Testis (tissue), 3 donors: ENCODE data around the gene GRIA4. TPM values are rescaled to one million over a fixed set of nuclear protein-coding genes. Genes with fewer than 3 reads are reported as not detected.

Experiments
- DNase-seq: peaks from one replicate; pipeline ENCODE4 v3.0.0-alpha.2; 2019
- H3K27ac ChIP-seq, 2 donors: fragments of 200-600 bp; sonication (generic); one replicate each; pipeline ENCODE4 v1.5.1; 2019
- H3K27me3 ChIP-seq: fragments of 200-600 bp; sonication (generic); one replicate; pipeline ENCODE4 v1.5.1; 2019
- H3K36me3 ChIP-seq: fragments of 200-600 bp; sonication (generic); one replicate; pipeline ENCODE4 v1.5.1; 2017; ENCODE audit warnings: low read depth; ENCODE audit errors: missing control alignments
- H3K4me1 ChIP-seq: fragments of 200-600 bp; sonication (generic); one replicate; pipeline ENCODE4 v1.5.1; 2019
- H3K4me3 ChIP-seq, 2 donors: fragments of 200-600 bp; sonication (generic); one replicate each; pipeline ENCODE4 v1.5.1; 2017 to 2019
- H3K9me3 ChIP-seq: fragments of 200-600 bp; sonication (generic); one replicate; pipeline ENCODE4 v1.5.1; 2017
- POLR2A ChIP-seq: fragments of 450-650 bp; IDR thresholded peaks from one replicate; pipeline ENCODE4 v1.6.1; 2017; ENCODE audit warnings: antibody characterized with exemption, mild to moderate bottlenecking, moderate library complexity
- WGBS, 2 donors: methylation state at CpG; one replicate each; pipeline ENCODE4 v1.1.5; 2018; 5-methylcytosine and 5-hydroxymethylcytosine counted together
- intact Hi-C: fragments of 100-400 bp; cut with DNase I; formaldehyde crosslinking; loops from one replicate; pipeline ENCODE4 v1.15.1; 2023; ENCODE audit warnings: low total_unique reads
- polyA plus RNA-seq: library from polyadenylated mRNA; stranded (reverse); fragments of 350-450 nt; fragmentation: Illumina TruSeq; extraction: RNeasy Lipid Tissue Mini Kit (QIAGEN cat#74804); gene quantifications from one replicate; pipeline ENCODE4 v1.2.3, GENCODE V29; 2014; ENCODE audit warnings: low read depth, low replicate concordance; ENCODE audit not compliant: insufficient read depth
- total RNA-seq, 2 donors: library from RNA; depleted of rRNA; stranded (reverse); fragments of >200 nt; gene quantifications; one replicate each; pipeline ENCODE4 v1.2.3, GENCODE V29; 2016
- TF ChIP-seq, protein P1 (sequence below), 3 experiments: fragments of 450-650 bp in 2 of 3; fragments of 200-600 bp in 1 of 3; sonication (generic) in 1 of 3; IDR thresholded peaks; one replicate each; pipeline ENCODE4 v1.5.1; 2016 to 2019; ENCODE audit warnings: antibody characterized with exemption in 3 of 3, mild to moderate bottlenecking in 2 of 3, moderate library complexity in 1 of 3

Gene GRIA4
- total and polyA plus RNA-seq, 3 donors from 2014 or later: 0.08 to 1.1 (median 0.18) TPM

DNA sequence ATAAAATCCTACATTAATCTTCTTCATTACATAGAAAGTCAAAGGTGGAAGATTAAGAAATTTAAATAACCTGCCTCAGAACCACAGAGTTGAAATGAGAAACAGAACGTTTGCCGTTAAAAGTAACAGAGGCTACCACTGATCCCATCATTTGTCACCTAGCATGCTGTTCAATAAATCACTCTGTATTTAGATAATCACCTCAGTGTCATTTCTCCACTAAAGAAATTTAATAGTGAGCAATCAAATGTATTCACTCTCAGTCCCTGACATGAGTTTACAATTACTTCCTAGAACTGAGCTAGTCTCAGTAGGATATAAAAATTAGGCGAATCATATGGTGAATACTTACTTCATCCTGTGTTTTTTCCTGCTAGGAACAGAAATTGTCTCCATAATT, 242.5 kb downstream of the GRIA4 start:
- Histone ChIP-seq H3K4me3 (no peak overlapping the region), H3K27ac (no peak overlapping the region), H3K36me3 (no peaks in the 10 kb centered on the region), H3K27me3 (no peaks in the 10 kb centered on the region), H3K4me1 (no peaks in the 10 kb centered on the region), H3K9me3 (no peaks in the 10 kb centered on the region)
- DNase-seq: no peak
- 56 to 62% methylated on average over 3 of the region's 3 CpGs for WGBS, 2 donors
- intact Hi-C loops: no loop called here
- no peak for TF ChIP-seq POLR2A
- TF ChIP-seq, protein P1, sequence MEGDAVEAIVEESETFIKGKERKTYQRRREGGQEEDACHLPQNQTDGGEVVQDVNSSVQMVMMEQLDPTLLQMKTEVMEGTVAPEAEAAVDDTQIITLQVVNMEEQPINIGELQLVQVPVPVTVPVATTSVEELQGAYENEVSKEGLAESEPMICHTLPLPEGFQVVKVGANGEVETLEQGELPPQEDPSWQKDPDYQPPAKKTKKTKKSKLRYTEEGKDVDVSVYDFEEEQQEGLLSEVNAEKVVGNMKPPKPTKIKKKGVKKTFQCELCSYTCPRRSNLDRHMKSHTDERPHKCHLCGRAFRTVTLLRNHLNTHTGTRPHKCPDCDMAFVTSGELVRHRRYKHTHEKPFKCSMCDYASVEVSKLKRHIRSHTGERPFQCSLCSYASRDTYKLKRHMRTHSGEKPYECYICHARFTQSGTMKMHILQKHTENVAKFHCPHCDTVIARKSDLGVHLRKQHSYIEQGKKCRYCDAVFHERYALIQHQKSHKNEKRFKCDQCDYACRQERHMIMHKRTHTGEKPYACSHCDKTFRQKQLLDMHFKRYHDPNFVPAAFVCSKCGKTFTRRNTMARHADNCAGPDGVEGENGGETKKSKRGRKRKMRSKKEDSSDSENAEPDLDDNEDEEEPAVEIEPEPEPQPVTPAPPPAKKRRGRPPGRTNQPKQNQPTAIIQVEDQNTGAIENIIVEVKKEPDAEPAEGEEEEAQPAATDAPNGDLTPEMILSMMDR (IDR thresholded peaks at IDR 0.05): no peak

DNA sequence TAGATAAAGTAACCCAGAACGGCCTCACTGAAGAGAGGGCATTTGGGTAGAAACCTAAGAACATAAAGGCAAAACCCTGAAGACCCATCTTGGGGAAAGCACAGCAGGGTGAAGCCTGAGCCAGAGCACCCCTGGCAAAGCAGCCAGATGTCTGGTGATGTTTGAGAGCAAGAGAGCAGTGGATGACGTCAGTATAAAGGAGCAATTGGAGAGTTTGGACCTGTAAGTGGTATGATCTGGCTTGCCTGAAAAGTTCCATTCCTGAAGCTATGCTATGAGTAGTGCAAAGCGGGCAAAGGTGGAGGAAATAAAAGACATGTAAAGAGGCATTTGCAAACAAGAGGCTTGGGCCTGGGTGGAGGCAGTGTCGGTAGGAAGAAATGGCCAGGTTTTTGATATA, 244.4 kb downstream of the GRIA4 start:
- intact Hi-C loops: no loop called here
- 86 to 88% methylated on average over 4 of the region's 4 CpGs for WGBS, 2 donors

DNA sequence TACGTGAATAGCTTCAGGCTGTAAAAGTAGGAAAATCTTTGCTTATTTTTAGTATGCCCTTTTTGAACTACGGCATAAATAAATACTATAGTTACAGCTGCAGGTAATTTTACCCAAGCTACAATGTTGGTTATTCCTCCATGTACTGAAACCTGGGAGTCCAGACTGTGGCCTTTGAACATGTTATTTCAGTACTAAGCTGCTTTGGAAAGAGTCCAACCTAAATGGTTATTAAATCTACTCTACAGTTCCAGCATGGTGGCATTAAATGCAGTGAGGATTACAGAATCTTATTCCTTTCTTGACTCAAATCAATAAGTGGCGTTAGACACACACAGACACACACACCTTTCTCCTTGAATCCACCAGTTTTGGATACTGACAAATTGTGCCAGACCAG, 247.1 kb downstream of the GRIA4 start:
- Histone ChIP-seq H3K4me3 (no peak overlapping the region), H3K9me3 (no peaks in the 10 kb centered on the region), H3K27ac (no peak overlapping the region), H3K4me1 (no peaks in the 10 kb centered on the region), H3K27me3 (no peaks in the 10 kb centered on the region), H3K36me3 (no peaks in the 10 kb centered on the region)
- TF ChIP-seq, protein P1 (IDR thresholded peaks at IDR 0.05): no peak
- no peak for TF ChIP-seq POLR2A
- intact Hi-C loops: no loop called here
- 87 to 88% methylated on average over 3 of the region's 3 CpGs for WGBS, 2 donors
- DNase-seq: no peak

More for the DNA sequence above, 244.4 kb downstream of the GRIA4 start:
- no peaks in the 10 kb centered on the region for H3K9me3 ChIP-seq
- H3K4me3 ChIP-seq: no peak overlapping the region
- no peak for TF ChIP-seq POLR2A
- H3K36me3 ChIP-seq: no peaks in the 10 kb centered on the region
- no peak for DNase-seq
- no peak overlapping the region for H3K27ac ChIP-seq
- no peaks in the 10 kb centered on the region for H3K27me3 ChIP-seq
- H3K4me1 ChIP-seq: no peaks in the 10 kb centered on the region

DNA sequence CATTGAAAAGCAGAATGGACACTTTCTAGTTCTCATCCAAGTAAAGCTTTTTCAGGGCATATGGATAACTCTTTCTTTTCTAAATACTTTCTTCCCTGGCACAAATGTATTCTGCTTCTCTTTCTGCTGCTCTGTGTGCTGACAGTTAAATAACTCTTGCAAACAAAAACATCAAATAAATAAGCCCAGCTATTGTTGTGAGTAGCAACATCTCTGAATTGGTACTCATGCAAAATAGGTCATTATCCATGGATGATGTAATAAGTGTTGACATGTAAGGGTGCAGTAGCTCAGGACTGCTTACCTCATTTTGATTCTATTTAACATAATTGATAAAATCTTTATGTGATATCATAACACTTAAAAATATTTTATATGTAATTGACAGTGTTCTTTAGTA, 247.9 kb downstream of the GRIA4 start:
- no peak for TF ChIP-seq POLR2A
- TF ChIP-seq, protein P1 (IDR thresholded peaks at IDR 0.05): no peak
- no peaks in the 10 kb centered on the region for H3K9me3 ChIP-seq

DNA sequence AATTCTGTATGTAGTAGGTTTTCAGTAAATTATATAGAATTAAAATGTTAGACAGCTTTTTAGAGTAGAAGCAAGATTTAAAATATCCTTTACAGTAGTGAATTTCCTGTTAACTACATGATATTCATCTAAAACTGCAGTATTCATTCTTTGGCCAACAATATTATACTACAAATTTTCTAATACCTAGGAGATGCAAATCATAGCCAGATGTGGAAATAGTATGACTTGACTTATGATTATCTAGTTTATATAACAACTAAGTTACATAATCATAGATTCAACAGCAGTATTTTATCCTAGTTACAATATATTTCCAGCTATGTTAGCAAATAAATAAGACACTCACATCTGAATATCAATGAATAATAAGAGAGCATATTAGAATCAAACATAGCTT, 249.0 kb downstream of the GRIA4 start:
- intact Hi-C loops: no loop called here
- no peaks in the 10 kb centered on the region for H3K27me3 ChIP-seq
- no peak for DNase-seq
- H3K4me1 ChIP-seq: no peaks in the 10 kb centered on the region
- no peaks in the 10 kb centered on the region for H3K9me3 ChIP-seq
- no peak overlapping the region for H3K4me3 ChIP-seq
- no peaks in the 10 kb centered on the region for H3K36me3 ChIP-seq
- no peak for TF ChIP-seq POLR2A
- TF ChIP-seq, protein P1 (IDR thresholded peaks at IDR 0.05): no peak
- H3K27ac ChIP-seq: no peak overlapping the region

More for the DNA sequence above, 247.9 kb downstream of the GRIA4 start:
- Histone ChIP-seq H3K27ac (no peak overlapping the region), H3K36me3 (no peaks in the 10 kb centered on the region), H3K4me3 (no peak overlapping the region), H3K27me3 (no peaks in the 10 kb centered on the region), H3K4me1 (no peaks in the 10 kb centered on the region)
- intact Hi-C loops: no loop called here
- DNase-seq: no peak
